Hepatocyte (in vitro differentiated cells): ENCODE data around the gene VGLL4.

Experiments used
- CTCF ChIP-seq: fragments of 200-600 bp; sonication (generic); IDR thresholded peaks from 2 replicates; pipeline ENCODE4 v1.5.1; 2016; ENCODE audit warnings: antibody characterized with exemption, mild to moderate bottlenecking; ENCODE audit not compliant: poor library complexity
- EZH2 ChIP-seq: fragments of 200-600 bp; sonication (generic); IDR thresholded peaks from 2 replicates; pipeline ENCODE4 v1.6.1; 2016; ENCODE audit warnings: antibody characterized with exemption, mild to moderate bottlenecking, borderline replicate concordance
- EZH2phosphoT487 ChIP-seq: fragments of 200-600 bp; sonication (generic); IDR thresholded peaks from one replicate; pipeline ENCODE4 v1.6.1; 2018; ENCODE audit warnings: antibody characterized with exemption, mild to moderate bottlenecking, low read depth, moderate library complexity; ENCODE audit not compliant: unreplicated experiment, severe bottlenecking

GRCh38 chr3:11554666-11555065, 89.0 kb downstream of the VGLL4 start:
- TF ChIP-seq CTCF: no peak
- TF ChIP-seq EZH2: no peak
- TF ChIP-seq EZH2phosphoT487: no peak
